Measurements from ENCODE around the gene SLC25A17.

DNA sequence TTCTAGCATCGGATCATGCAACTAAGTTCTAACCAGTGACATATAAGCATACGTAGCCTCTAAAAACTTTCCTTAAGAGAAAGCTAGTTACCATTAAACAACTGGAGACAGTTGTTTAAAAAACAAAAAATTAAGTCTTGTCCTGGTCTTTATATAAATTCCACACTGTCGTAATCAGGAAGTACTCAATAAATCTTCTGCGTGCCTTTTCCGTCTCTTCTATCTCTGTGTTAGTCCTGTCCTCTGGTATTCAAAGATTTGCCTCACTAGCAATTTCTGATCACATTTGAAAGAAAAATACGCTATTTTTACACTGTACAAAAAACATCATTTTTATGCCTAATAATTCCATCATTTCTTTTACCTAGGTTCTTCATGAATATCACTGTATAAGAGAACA is 10.0 kb upstream of the SLC25A17 start:
- TF ChIP-seq POLR2A (IDR thresholded peaks at IDR 0.05) (no peak), CTCF (IDR thresholded peaks at IDR 0.05) (no peak), POLR2AphosphoS5 (IDR thresholded peaks at IDR 0.05) (no peak)
